HepG2 (cell line): ENCODE results near the gene EZH1. TPM values are rescaled to one million over a fixed set of nuclear protein-coding genes. Genes with fewer than 3 reads are reported as not detected.

Experiments
- ATAC-seq: fragments of 200-7000 bp; cut with Tn5 transposase; 3 replicates; pipeline ENCODE4 v1.9.1; 2020; ENCODE audit warnings: mild to moderate bottlenecking, moderate library complexity
- BruUV-seq: library from RNA; stranded (reverse); fragments of 400-500 nt; replicated peaks from 2 replicates; lab custom pipeline; 2021; lab: Mats Ljungman, UMichigan
- CTCF ChIA-PET: fragments of 300-600 bp; formaldehyde crosslinking; extraction: SDS; loops from one replicate; lab custom pipeline; 2021; ENCODE audit warnings: low total read pairs, inconsistent platforms, low intra/inter-chr PET ratio; lab: Yijun Ruan, JAX
- POLR2A ChIA-PET: fragments of 350-600 bp; sonication (Branson Sonifier 250); formaldehyde crosslinking; loops from one replicate; lab custom pipeline; 2020; ENCODE audit warnings: antibody characterized with exemption, inconsistent platforms; lab: Yijun Ruan, JAX
- DNase-seq: peaks from one replicate; pipeline ENCODE4 v3.0.0-alpha.2; 2015; ENCODE audit warnings: low spot score
- FAIRE-seq: peaks from 3 replicates; lab custom pipeline; 2011; peaks lifted over from hg19 to GRCh38; lab: Jason Lieb, UNC
- H2AFZ ChIP-seq: one replicate; pipeline ENCODE4 v1.6.1; 2011; ENCODE audit warnings: low read length, inconsistent platforms
- H3K27ac ChIP-seq: fragments of 300-600 bp; 3 replicates; pipeline ENCODE4 v1.8.0; 2011; ENCODE audit warnings: mixed run types, mild to moderate bottlenecking, mixed read lengths, low read length, inconsistent platforms; ENCODE audit not compliant: insufficient read depth; ENCODE audit errors: extremely low read length
- H3K27me3 ChIP-seq, 2 experiments: fragments of 200-600 bp in 1 of 2; 2 replicates in 1 of 2; 3 replicates in 1 of 2; pipeline versions ENCODE4 v1.6.0 to v1.8.0; 2011; ENCODE audit warnings: low read length in 2 of 2, mild to moderate bottlenecking in 2 of 2, moderate library complexity in 2 of 2, inconsistent platforms in 1 of 2; ENCODE audit not compliant: insufficient read depth in 2 of 2, control insufficient read depth in 1 of 2
- H3K36me3 ChIP-seq, 2 experiments: fragments of 200-600 bp in 1 of 2; replicated peaks in 1 of 2; 2 replicates in 1 of 2; 3 replicates in 1 of 2; pipeline versions ENCODE4 v1.5.1 to v1.8.0; 2011; ENCODE audit warnings: low read length in 2 of 2, inconsistent platforms in 1 of 2; ENCODE audit not compliant: insufficient read depth in 2 of 2, control insufficient read depth in 1 of 2
- H3K4me1 ChIP-seq: 2 replicates; pipeline ENCODE4 v1.5.1; 2012; ENCODE audit warnings: low read length, inconsistent platforms; ENCODE audit not compliant: insufficient read depth
- H3K4me2 ChIP-seq: 2 replicates; pipeline ENCODE4 v1.6.0; 2011; ENCODE audit warnings: low read depth, low read length, inconsistent platforms
- H3K4me3 ChIP-seq, 3 experiments: fragments of 200-600 bp in 1 of 3; sonication (generic), shearing (Covaris generic) in 1 of 3; replicated peaks in 1 of 3; 2 replicates each; pipeline ENCODE4 v1.5.1; 2011 to 2016; ENCODE audit warnings: low read length in 3 of 3, inconsistent platforms in 2 of 3, low read depth in 2 of 3, mild to moderate bottlenecking in 2 of 3, control low read depth in 1 of 3, mixed read lengths in 1 of 3; ENCODE audit not compliant: insufficient read depth in 1 of 3
- H3K79me2 ChIP-seq: one replicate; pipeline ENCODE4 v1.6.1; 2011; ENCODE audit warnings: low read length, inconsistent platforms; ENCODE audit not compliant: insufficient read depth
- H3K9ac ChIP-seq: 2 replicates; pipeline ENCODE4 v1.6.0; 2011; ENCODE audit warnings: mild to moderate bottlenecking, low read depth, low read length, inconsistent platforms; ENCODE audit not compliant: insufficient read depth
- H3K9me3 ChIP-seq: 2 replicates; pipeline ENCODE4 v1.5.1; 2012; ENCODE audit warnings: mild to moderate bottlenecking, low read length
- H4K20me1 ChIP-seq: 2 replicates; pipeline ENCODE4 v1.6.0; 2011; ENCODE audit warnings: inconsistent platforms, mild to moderate bottlenecking, low read length, moderate library complexity; ENCODE audit not compliant: insufficient read depth
- GABPA ChIP-seq, 2 experiments: IDR thresholded peaks; 2 replicates each; pipeline ENCODE4 v1.6.1; 2011 to 2016; ENCODE audit warnings: low read depth in 2 of 2, low read length in 1 of 2, missing biosample characterization in 1 of 2, missing genetic modification characterization in 1 of 2
- GATAD2A ChIP-seq: IDR thresholded peaks from 2 replicates; pipeline ENCODE4 v1.6.1; 2016
- HBP1 ChIP-seq: IDR thresholded peaks from 2 replicates; pipeline ENCODE4 v1.6.1; 2016; ENCODE audit warnings: low read depth, control low read depth
- MAFF ChIP-seq: IDR thresholded peaks from 2 replicates; pipeline ENCODE4 v1.6.1; 2011; ENCODE audit warnings: low read depth, low read length, improper control_type of control experiment
- MAFK ChIP-seq, 2 experiments: IDR thresholded peaks in 1 of 2; conservative IDR thresholded peaks in 1 of 2; 2 replicates each; pipeline ENCODE4 v1.6.1; 2011; ENCODE audit warnings: improper control_type of control experiment in 2 of 2, low read length in 2 of 2
- SPEN ChIP-seq: sonication (generic); formaldehyde crosslinking; IDR thresholded peaks from 2 replicates; pipeline ENCODE4 v1.5.1; 2020; ENCODE audit warnings: low read depth, mild to moderate bottlenecking, missing genetic modification reagents
- ZBTB10 ChIP-seq: sonication (generic); formaldehyde crosslinking; IDR thresholded peaks from 2 replicates; pipeline ENCODE4 v1.4.0; 2020; ENCODE audit warnings: missing genetic modification reagents, borderline replicate concordance
- ZBTB38 ChIP-seq: sonication (generic); formaldehyde crosslinking; IDR thresholded peaks from 2 replicates; pipeline ENCODE4 v1.5.1; 2020; ENCODE audit warnings: mild to moderate bottlenecking, missing genetic modification reagents
- ZBTB42 ChIP-seq: sonication (generic); formaldehyde crosslinking; IDR thresholded peaks from 2 replicates; pipeline ENCODE4 v1.5.0; 2020; ENCODE audit warnings: mild to moderate bottlenecking, missing genetic modification reagents
- ZFP36L1 ChIP-seq: sonication (generic); formaldehyde crosslinking; IDR thresholded peaks from 2 replicates; pipeline ENCODE4 v1.8.0; 2022; ENCODE audit warnings: mild to moderate bottlenecking, missing genetic modification reagents, moderate library complexity
- ZFY ChIP-seq: sonication (generic); formaldehyde crosslinking; IDR thresholded peaks from 2 replicates; pipeline ENCODE4 v1.4.0; 2020; ENCODE audit warnings: missing genetic modification reagents
- ZNF570 ChIP-seq: sonication (generic); formaldehyde crosslinking; IDR thresholded peaks from 2 replicates; pipeline ENCODE4 v1.4.0; 2020; ENCODE audit warnings: mild to moderate bottlenecking, missing genetic modification reagents, borderline replicate concordance
- ZNF674 ChIP-seq: sonication (generic); formaldehyde crosslinking; IDR thresholded peaks from 2 replicates; pipeline ENCODE4 v1.5.0; 2020; ENCODE audit warnings: low read depth, mild to moderate bottlenecking, missing genetic modification reagents
- ZNF878 ChIP-seq: sonication (generic); formaldehyde crosslinking; IDR thresholded peaks from 2 replicates; pipeline ENCODE4 v1.8.1; 2023; ENCODE audit warnings: mild to moderate bottlenecking, missing genetic modification reagents, moderate library complexity
- WGBS: methylation state at CpG from one replicate; pipeline ENCODE4 v1.1.6; 2017; ENCODE audit warnings: low lambda C conversion rate; 5-methylcytosine and 5-hydroxymethylcytosine counted together
- in situ Hi-C: cut with HindIII; loops from 2 replicates; pipeline ENCODE4 v1.10.0; 2017; ENCODE audit warnings: low pct_unique_long_range_greater_than_20kb; ENCODE audit not compliant: extremely low pct_ligation_motif_present
- intact Hi-C: fragments of 100-400 bp; cut with micrococcal nuclease; formaldehyde crosslinking; loops from one replicate; pipeline ENCODE4 v1.10.0; 2022; ENCODE audit not compliant: unreplicated experiment
- polyA plus RNA-seq, 8 experiments: library from polyadenylated mRNA; depleted of rRNA in 3 of 8; stranded (reverse) in 7 of 8; unstranded in 1 of 8; fragments of >200 nt; fragmentation: Illumina TruSeq in 4 of 8; extraction: Trizol in 4 of 8; gene quantifications; 2 replicates each; pipeline versions ENCODE4 v1.2.1 to v1.2.3, GENCODE V29; 2011 to 2016; ENCODE audit warnings: low read depth in 4 of 8, missing spikeins in 1 of 8, mixed read lengths in 1 of 8; ENCODE audit not compliant: insufficient read depth in 1 of 8
- total RNA-seq, 5 experiments: library from RNA; depleted of rRNA; stranded (reverse); fragments of >200 nt; fragmentation: Illumina TruSeq; extraction: Trizol; gene quantifications; 2 replicates each; pipeline ENCODE4 v1.2.3, GENCODE V29; 2016; ENCODE audit warnings: low read depth in 1 of 5

EZH1 gene
- total and polyA plus RNA-seq, 2 of the 13 experiments (the other 11 are each of a cell fraction or from before 2014, with no cell fraction given), result 11.6 to 24.0 TPM

- peaks cover 77% of the 10 kb centered on the region for H3K4me1 ChIP-seq
- no peak for ATAC-seq
- no TSS peak for BruUV-seq
- H3K9me3 ChIP-seq, result no peaks in the 10 kb centered on the region
- intact Hi-C loops (no loop called here), in situ Hi-C loops (no loop called here)
- no peak overlapping the region for H3K4me2 ChIP-seq
- no peaks in the 10 kb centered on the region; a peak in 1 of 5 replicates for H3K27me3 ChIP-seq
- TF ChIP-seq MAFK (conservative IDR thresholded peaks at IDR 0.05 in 1 of 2, IDR thresholded peaks at IDR 0.05 in 1 of 2; ENCODE audit: low read length in 2 of 2), result peak; percentile 58 to 62
- 0 out of 2 replicates have a peak, but pooled peaks have one; percentile 33 for TF ChIP-seq ZNF878 (CRISPR knock-in tag)
- no peak for TF ChIP-seq SPEN (CRISPR knock-in tag)
- TF ChIP-seq MAFF, result peak; percentile 51
- no peak; the same call in 1 of the 2 replicates for TF ChIP-seq ZFY (CRISPR knock-in tag)
- DNase-seq, result no peak
- peak overlapping the region; percentile 98 for H3K27ac ChIP-seq
- H3K79me2 ChIP-seq, result peaks cover 42% of the 10 kb centered on the region
- no peak overlapping the region; the same call in 1 of the 2 replicates for H3K9ac ChIP-seq
- H4K20me1 ChIP-seq, result peaks cover 4% of the 10 kb centered on the region; the same call in 1 of the 2 replicates
- POLR2A ChIA-PET, result interaction anchor here (0.9 to 8.4 kb wide), 8 partner anchors 14 to 55 kb away, joined by 3 to 278 read pairs (median 30); partner anchors contain the start of genes BECN1, CNTD1, COA3 and EZH1
- CTCF ChIA-PET, result no interaction called here
- peaks cover 11 to 28% of the 10 kb centered on the region in 2 experiments; a peak in 4 of 5 replicates for H3K36me3 ChIP-seq
- no peak for FAIRE-seq
- no peak overlapping the region for H2AFZ ChIP-seq
- H3K4me3 ChIP-seq, result no peak overlapping the region
- 94% methylated on average over 5 of the region's 5 CpGs for WGBS
Observed at GRCh38 chr17:42778570-42778969, 33.7 kb upstream of the EZH1 start.

GRCh38 chr17:42775534-42776098, 30.8 kb upstream of the EZH1 start:
- Histone ChIP-seq H3K27me3 (no peaks in the 10 kb centered on the region; a peak in 1 of 5 replicates), H3K4me3 (no peak overlapping the region), H3K4me1 (peaks cover 72% of the 10 kb centered on the region), H3K4me2 (peak overlapping the region; percentile 48), H3K9me3 (no peaks in the 10 kb centered on the region), H2AFZ (no peak overlapping the region), H4K20me1 (no peaks in the 10 kb centered on the region), H3K79me2 (peaks cover 25% of the 10 kb centered on the region), H3K9ac (0 out of 2 replicates have a peak overlapping the region, but pooled peaks have one; percentile 16), H3K36me3 (peaks cover 5 to 20% of the 10 kb centered on the region in 2 experiments; a peak in 4 of 5 replicates), H3K27ac (peak overlapping the region; percentile 66)
- WGBS, result 46% methylated on average over 3 of the region's 3 CpGs
- BruUV-seq, result no TSS peak
- DNase-seq, result peak; percentile 53
- in situ Hi-C loops (no loop called here), intact Hi-C loops (no loop called here)
- ChIA-PET POLR2A (interaction anchor here (0.8 to 8.4 kb wide), 3 partner anchors 14 to 58 kb away, joined by 7 to 278 read pairs (median 53); partner anchors contain the start of genes CNTD1, COA3, PSME3 and RAMP2), CTCF (no interaction called here)
- FAIRE-seq, result no peak
- no peak for ATAC-seq
- TF ChIP-seq ZNF674 (CRISPR knock-in tag) (no peak), ZBTB42 (no peak), HBP1 (CRISPR knock-in tag) (no peak), GABPA (IDR thresholded peaks at IDR 0.05; ENCODE audit: low read depth, low read length) (no peak), GABPA (CRISPR knock-in tag; IDR thresholded peaks at IDR 0.05; ENCODE audit: low read depth) (peak; percentile 61), GATAD2A (peak; percentile 73), ZBTB10 (CRISPR knock-in tag) (no peak), ZFP36L1 (CRISPR knock-in tag) (no peak), ZNF570 (CRISPR knock-in tag) (no peak), ZBTB38 (CRISPR knock-in tag) (no peak)
